Heart right ventricle (tissue), 16 donors: ENCODE measurements around the gene YDJC. TPM values are rescaled to one million over a fixed set of nuclear protein-coding genes. Genes with fewer than 3 reads are reported as not detected.

ENCODE experiments used
- ATAC-seq, 8 donors: fragments of 200-7000 bp; cut with Tn5 transposase; one replicate each; pipeline ENCODE4 v1.9.1; 2020; ENCODE audit warnings: mild to moderate bottlenecking in 8 of 8, moderate library complexity in 8 of 8, moderate number of reproducible peaks in 1 of 8
- DNase-seq, 2 donors: peaks; one replicate each; pipeline ENCODE4 v3.0.0-alpha.2; 2020
- H3K27ac ChIP-seq, 10 donors: fragments of 200-600 bp; sonication (generic) in 2 of 10; one replicate each; pipeline versions ENCODE4 v1.5.0 to v1.8.0; 2020 to 2022; ENCODE audit warnings: mild to moderate bottlenecking in 3 of 10
- H3K27me3 ChIP-seq, 7 donors: fragments of 200-600 bp; one replicate each; pipeline ENCODE4 v1.8.0; 2021 to 2022; ENCODE audit warnings: mild to moderate bottlenecking in 2 of 7
- H3K36me3 ChIP-seq, 9 donors: fragments of 200-600 bp; sonication (generic) in 1 of 9; one replicate each; pipeline versions ENCODE4 v1.5.0 to v1.8.0; 2020 to 2022; ENCODE audit warnings: mild to moderate bottlenecking in 2 of 9
- H3K4me1 ChIP-seq, 9 donors: fragments of 200-600 bp; sonication (generic) in 1 of 9; one replicate each; pipeline versions ENCODE4 v1.5.0 to v1.8.0; 2020 to 2022; ENCODE audit warnings: mild to moderate bottlenecking in 4 of 9
- H3K4me3 ChIP-seq, 10 donors: fragments of 200-600 bp; sonication (generic) in 2 of 10; one replicate each; pipeline versions ENCODE4 v1.5.0 to v1.8.0; 2020 to 2022; ENCODE audit warnings: mild to moderate bottlenecking in 7 of 10, moderate library complexity in 2 of 10
- H3K9me3 ChIP-seq, 11 donors: fragments of 200-600 bp in 10 of 11; sonication (generic) in 2 of 11; one replicate each; pipeline versions ENCODE4 v1.5.0 to v1.8.0; 2013 to 2022; ENCODE audit warnings: mild to moderate bottlenecking in 2 of 11, control low read depth in 1 of 11, moderate library complexity in 1 of 11
- CTCF ChIP-seq, 9 donors: fragments of 200-600 bp; sonication (generic) in 2 of 9; IDR thresholded peaks; one replicate each; pipeline versions ENCODE4 v1.5.0 to v1.8.0; 2021 to 2022; ENCODE audit warnings: antibody characterized with exemption in 9 of 9, mild to moderate bottlenecking in 5 of 9, moderate library complexity in 1 of 9
- WGBS, 2 donors: extraction: QIAGEN DNeasy Blood & Tissue Kit; methylation state at CpG; one replicate each; pipeline ENCODE4 v1.1.7; 2013; ENCODE audit warnings: inconsistent platforms in 1 of 2; 5-methylcytosine and 5-hydroxymethylcytosine counted together
- intact Hi-C, 10 donors: fragments of 100-400 bp; cut with DNase I; formaldehyde crosslinking; loops; one replicate each; pipeline versions ENCODE4 v1.11.1 to v1.14.2; 2022
- polyA plus RNA-seq, 2 donors: library from polyadenylated mRNA; stranded (reverse); fragments of 200-250 nt; gene quantifications; one replicate each; pipeline ENCODE4 v1.2.3, GENCODE V29; 2013
- total RNA-seq, 10 donors: library from RNA; stranded (reverse); fragmentation: NEBNext Ultra II Directional in 3 of 10; extraction: Animal tissue kit (Norgen Biotek cat#: 25700) in 3 of 10; gene quantifications; one replicate each; pipeline versions ENCODE4 v1.2.1 to v1.2.4, GENCODE V29; 2021 to 2023
- donor health status: Arrhythmogenic right ventricular cardiomyopathy.
- donor health status: ischemic (EF 13 %, LVEDD 7.1; RV severe dilation, severe dysfunction).
- donor health status: healthy with polysubstance abuse.
- donor health status: DM: no; HTN: yes; CAD: no.
- donor health status: DM: no; HTN: no; CAD: no.
- donor health status: ischemic (EF 25% LVEDD 6.9; RV normal size, moderate dysfunction).
- donor health status: ischemic (EF 25% LVEDD 5.7; RV mildly dilated, moderate dysfunction).
- donor health status: healthy.
- donor health status: DM: yes; HTN: yes; CAD: no.
- donor health status: Ischemic cardiomyopathy.
- donor health status: ischemic (EF 35%, LVEDD 5.7; RV mildly dilated, moderate dysfunction).
- donor health status: nonischemic (EF 11% LVEDD 7.7; RV severe dilation, severe dysfunction).
- donor health status: DM: yes; HTN: yes; CAD: no.
- donor health status: PGD.
- donor health status: ischemic (EF 29% LVEDD 5.4; RV normal size, mild dysfunction).
- donor health status: nonischemic (EF 23%, LVEDD 6.1; RV moderate dilation, normal function).

Gene YDJC
- total and polyA plus RNA-seq, 12 donors = 2.3 to 26.4 (median 4.4) TPM

- DNase-seq (no peak), ATAC-seq (peak in 2 of 8 donors; percentile 21 to 29)
- no peak for TF ChIP-seq CTCF (IDR thresholded peaks at IDR 0.05)
- Histone ChIP-seq H3K27me3 (peaks cover 0 to 7% (median 0%) of the 10 kb centered on the region in 7 donors), H3K4me3 (peak overlapping the region; percentile 32 to 73 (median 58)), H3K27ac (peak overlapping the region in 3 of 10 donors; percentile 5 to 65 (median 44)), H3K4me1 (peaks cover 5 to 40% (median 26%) of the 10 kb centered on the region in 9 donors), H3K9me3 (no peaks in the 10 kb centered on the region), H3K36me3 (peaks cover 0 to 19% (median 0%) of the 10 kb centered on the region in 9 donors)
- intact Hi-C loops = no loop called here
- 19 to 23% methylated on average over 40 of the region's 40 CpGs for WGBS, 2 donors
Observed at GRCh38 chr22:21652547-21653545, 23.0 kb upstream of the YDJC start.

- DNase-seq = peak; percentile 85 to 90
- WGBS, 2 donors = 0% methylated on average over 44 of the region's 44 CpGs
- peaks cover 0 to 19% (median 0%) of the 10 kb centered on the region in 9 donors for H3K36me3 ChIP-seq
- H3K27ac ChIP-seq = peak overlapping the region in 4 of 10 donors; percentile 5 to 65 (median 48)
- TF ChIP-seq CTCF (IDR thresholded peaks at IDR 0.05) = no peak
- peak overlapping the region; percentile 32 to 73 (median 58) for H3K4me3 ChIP-seq
- peaks cover 0 to 3% (median 0%) of the 10 kb centered on the region in 7 donors for H3K27me3 ChIP-seq
- intact Hi-C loops = no loop called here
- H3K4me1 ChIP-seq = peaks cover 5 to 33% (median 22%) of the 10 kb centered on the region in 9 donors
- H3K9me3 ChIP-seq = no peaks in the 10 kb centered on the region
- peak; percentile 88 to 97 (median 94) for ATAC-seq
Observed at GRCh38 chr22:21652010-21652546, 22.3 kb upstream of the YDJC start.

- peak overlapping the region; percentile 32 to 73 (median 58) for H3K4me3 ChIP-seq
- intact Hi-C loops = no loop called here
- peaks cover 0 to 19% (median 0%) of the 10 kb centered on the region in 9 donors for H3K36me3 ChIP-seq
- H3K4me1 ChIP-seq = peaks cover 5 to 33% (median 22%) of the 10 kb centered on the region in 9 donors
- ATAC-seq (peak; percentile 2 to 21 (median 8)), DNase-seq (no peak)
- WGBS, 2 donors = 1% methylated on average over 29 of the region's 29 CpGs
- TF ChIP-seq CTCF (IDR thresholded peaks at IDR 0.05) = no peak
- H3K9me3 ChIP-seq = no peaks in the 10 kb centered on the region
- no peaks in the 10 kb centered on the region for H3K27me3 ChIP-seq
- H3K27ac ChIP-seq = peak overlapping the region in 3 of 10 donors; percentile 5 to 65 (median 52)
Observed at GRCh38 chr22:21651521-21652009, 21.7 kb upstream of the YDJC start.
